ENCODE results near the gene GABRR3. TPM values are rescaled to one million over a fixed set of nuclear protein-coding genes. Genes with fewer than 3 reads are reported as not detected.

GABRR3 gene
- polyA plus RNA-seq, 3 donors from 2014 or later = not detected

DNA sequence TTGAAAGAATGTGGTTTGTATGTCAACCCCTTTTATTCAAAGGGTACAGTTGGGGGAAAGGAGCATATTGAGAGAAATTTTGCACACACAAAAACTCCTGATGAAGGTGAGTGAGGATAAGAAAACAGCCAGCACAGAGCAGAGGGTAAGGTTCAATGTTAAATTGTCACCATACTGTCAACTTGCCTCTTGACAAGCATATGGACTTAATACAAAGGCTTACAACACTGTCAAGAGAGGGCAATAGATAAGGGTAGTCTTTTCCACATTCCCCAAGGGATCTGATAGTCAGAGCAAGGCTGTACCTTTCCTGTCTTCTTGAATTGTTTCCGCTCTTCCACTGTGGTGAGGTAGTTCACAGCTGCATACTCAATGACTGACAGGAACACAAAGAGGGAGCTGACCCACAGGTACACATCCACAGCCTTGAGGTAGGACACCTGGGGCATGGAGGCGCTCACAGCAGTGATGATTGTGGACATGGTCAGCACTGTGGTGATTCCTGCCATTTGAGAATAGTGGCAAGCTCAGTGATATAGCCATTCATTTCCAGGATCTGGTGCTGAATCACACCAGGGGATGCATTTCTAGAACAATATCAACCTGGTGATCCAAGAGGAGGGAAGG lies 42.5 kb downstream of the GABRR3 start:
- DNase-seq = no peak
- Mint-ChIP-seq H3K36me3 (no peaks in the 10 kb centered on the region), H3K9me3 (no peaks in the 10 kb centered on the region), H3K27me3 (ENCODE audit: low read depth in 3 of 3) (peaks cover 2 to 5% (median 2%) of the 10 kb centered on the region in 3 donors), H3K4me1 (peaks cover 3 to 13% of the 10 kb centered on the region in 2 donors), H3K27ac (no peak overlapping the region), H3K4me3 (no peak overlapping the region)

- Mint-ChIP-seq H3K4me1 (peaks cover 3 to 13% of the 10 kb centered on the region in 2 donors), H3K27ac (no peak overlapping the region), H3K27me3 (ENCODE audit: low read depth in 3 of 3) (peaks cover 2 to 5% (median 2%) of the 10 kb centered on the region in 3 donors), H3K9me3 (no peaks in the 10 kb centered on the region), H3K4me3 (no peak overlapping the region), H3K36me3 (no peaks in the 10 kb centered on the region)
- DNase-seq = no peak
Observed at GRCh38 chr3:97991293-97991682, 43.8 kb downstream of the GABRR3 start.

- peaks cover 2 to 5% (median 4%) of the 10 kb centered on the region in 3 donors for H3K27me3 Mint-ChIP-seq (ENCODE audit: low read depth in 3 of 3)
- peaks cover 3 to 13% of the 10 kb centered on the region in 2 donors for H3K4me1 Mint-ChIP-seq
- DNase-seq = no peak
- H3K36me3 Mint-ChIP-seq = no peaks in the 10 kb centered on the region
- peak overlapping the region in 1 of 5 donors; percentile 13 for H3K4me3 Mint-ChIP-seq
- no peaks in the 10 kb centered on the region for H3K9me3 Mint-ChIP-seq
- no peak overlapping the region for H3K27ac Mint-ChIP-seq
Observed at GRCh38 chr3:97990624-97991292, 44.4 kb downstream of the GABRR3 start.

DNA sequence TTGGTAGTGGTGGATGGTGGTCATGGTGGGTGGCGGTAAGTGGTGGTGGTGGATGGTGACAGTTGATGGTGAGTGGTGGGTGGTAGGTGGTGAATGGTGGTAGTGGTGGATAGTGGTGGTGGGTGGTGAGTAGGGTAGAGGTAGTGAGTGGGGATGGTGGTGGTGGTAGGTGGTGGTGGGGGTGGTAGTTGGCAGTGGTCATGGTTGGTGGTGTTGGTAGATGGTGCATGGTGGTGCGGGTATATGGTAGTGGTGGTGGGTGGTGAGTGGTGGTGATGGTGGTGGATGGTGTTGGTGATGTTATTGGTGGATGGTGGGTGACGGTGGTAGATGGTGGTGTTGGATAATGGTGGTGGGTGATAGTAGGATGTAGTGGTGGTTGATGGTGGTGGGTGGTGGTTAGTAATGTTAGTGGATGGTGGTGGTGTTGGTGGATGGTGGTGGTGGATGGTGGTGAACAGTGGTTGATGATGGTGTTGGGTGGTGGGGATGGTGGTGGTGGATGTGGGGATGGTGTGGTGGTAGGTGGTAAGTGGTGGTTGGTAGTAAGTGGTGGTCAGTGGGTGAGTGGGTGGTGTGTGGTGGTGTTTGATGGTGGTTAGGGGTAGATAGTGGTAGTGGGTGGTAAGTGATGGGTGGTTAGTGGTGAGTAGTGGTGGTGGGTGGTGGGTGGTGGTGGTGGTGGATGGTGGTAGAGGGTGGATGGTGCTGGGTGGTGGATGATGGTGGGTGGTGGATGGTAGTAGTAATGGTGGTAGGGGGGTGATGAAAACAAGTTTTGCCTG lies 46.1 kb downstream of the GABRR3 start:
- Mint-ChIP-seq H3K27me3 (ENCODE audit: low read depth in 3 of 3) (peaks cover 2 to 5% (median 5%) of the 10 kb centered on the region in 3 donors), H3K4me3 (no peak overlapping the region), H3K9me3 (no peaks in the 10 kb centered on the region), H3K4me1 (peaks cover 3 to 13% of the 10 kb centered on the region in 2 donors), H3K27ac (peak overlapping the region in 1 of 6 donors; percentile 32), H3K36me3 (no peaks in the 10 kb centered on the region)
- DNase-seq = no peak

DNA sequence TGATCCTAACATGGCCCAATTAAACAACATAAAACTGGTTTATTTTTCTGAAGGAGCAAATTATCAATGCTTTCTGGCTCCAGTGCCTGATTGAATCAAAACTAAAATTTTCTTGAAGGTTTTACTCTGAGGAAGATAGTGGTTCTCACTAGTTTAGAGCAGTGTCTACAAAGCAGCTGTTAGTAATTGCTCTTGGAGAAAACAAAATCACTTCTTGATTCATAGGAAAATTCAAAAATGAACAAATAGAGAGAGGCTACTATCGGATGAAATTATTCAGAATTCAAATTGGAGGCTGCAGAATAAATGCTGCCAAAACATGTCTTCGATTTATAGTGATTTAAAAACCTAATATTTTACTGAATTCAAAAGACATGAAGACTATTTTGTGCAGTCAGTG lies 47.8 kb downstream of the GABRR3 start:
- DNase-seq = no peak
- H3K27ac Mint-ChIP-seq = no peak overlapping the region
- no peak overlapping the region for H3K4me3 Mint-ChIP-seq
- no peaks in the 10 kb centered on the region for H3K36me3 Mint-ChIP-seq
- H3K27me3 Mint-ChIP-seq (ENCODE audit: low read depth in 3 of 3) = peaks cover 2 to 5% (median 2%) of the 10 kb centered on the region in 3 donors
- H3K9me3 Mint-ChIP-seq = no peaks in the 10 kb centered on the region
- H3K4me1 Mint-ChIP-seq = peaks cover 3 to 13% of the 10 kb centered on the region in 2 donors

DNA sequence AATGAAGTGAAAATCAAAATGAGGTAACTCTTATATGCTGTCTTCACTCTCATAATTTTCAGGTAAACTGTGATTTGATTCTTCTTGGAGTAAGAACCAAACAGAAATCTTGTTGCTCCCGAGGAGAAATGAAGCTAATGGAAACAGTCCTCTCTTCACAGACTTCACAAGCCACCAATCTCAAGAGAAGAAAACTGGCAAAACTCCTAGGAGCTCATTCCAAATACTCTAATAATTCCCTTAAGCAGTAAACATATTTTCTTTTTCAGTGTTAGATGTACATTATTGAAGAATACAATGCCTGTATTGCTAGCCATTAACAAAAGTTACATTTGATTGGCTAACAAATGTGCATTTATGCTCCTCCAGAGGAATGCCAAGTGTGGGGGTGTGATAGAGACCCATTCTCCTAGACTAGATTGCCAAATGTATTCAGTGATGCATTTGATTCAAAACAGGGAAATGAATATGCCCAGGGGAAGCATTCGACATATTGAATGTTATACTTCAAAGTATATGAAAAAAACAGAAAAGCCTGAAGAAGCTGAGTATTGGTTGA lies 51.1 kb downstream of the GABRR3 start:
- Mint-ChIP-seq H3K27ac (no peak overlapping the region), H3K36me3 (no peaks in the 10 kb centered on the region), H3K9me3 (no peaks in the 10 kb centered on the region), H3K4me1 (no peaks in the 10 kb centered on the region), H3K4me3 (no peak overlapping the region), H3K27me3 (ENCODE audit: low read depth in 3 of 3) (peaks cover 2 to 9% (median 2%) of the 10 kb centered on the region in 3 donors)
- no peak for DNase-seq

GRCh38 chr3:97981886-97982285 lies 53.2 kb downstream of the GABRR3 start:
- Mint-ChIP-seq H3K27ac (no peak overlapping the region), H3K4me1 (no peaks in the 10 kb centered on the region)
- no peak for DNase-seq

DNA sequence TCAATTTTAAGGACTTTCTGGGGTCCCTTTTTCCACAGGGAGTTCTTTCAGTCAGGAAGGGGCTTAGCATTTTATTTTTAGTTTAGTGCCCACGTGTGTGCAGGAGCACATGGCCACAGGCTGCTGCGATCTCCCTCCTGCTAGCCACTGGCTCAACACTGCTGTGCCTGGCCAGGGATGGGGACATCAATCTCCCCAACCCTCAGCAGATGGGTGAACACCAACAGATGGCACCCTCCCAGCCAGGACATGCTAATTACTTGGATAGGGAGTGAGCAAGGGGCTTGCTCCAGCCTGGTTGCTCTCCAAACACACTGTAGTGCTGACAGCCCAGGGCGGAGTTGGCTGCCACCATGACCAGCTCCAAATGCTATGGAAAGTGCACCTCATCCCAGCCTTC lies 55.5 kb downstream of the GABRR3 start:
- Mint-ChIP-seq H3K9me3 (no peaks in the 10 kb centered on the region), H3K27me3 (ENCODE audit: low read depth in 3 of 3) (peaks cover 0 to 4% (median 0%) of the 10 kb centered on the region in 3 donors), H3K27ac (no peak overlapping the region), H3K4me3 (no peak overlapping the region), H3K36me3 (no peaks in the 10 kb centered on the region), H3K4me1 (peaks cover 0 to 7% of the 10 kb centered on the region in 2 donors)
- DNase-seq = no peak

More at GRCh38 chr3:97981886-97982285, 53.2 kb downstream of the GABRR3 start:
- Mint-ChIP-seq H3K27me3 (ENCODE audit: low read depth in 3 of 3) (peaks cover 0 to 6% (median 0%) of the 10 kb centered on the region in 3 donors), H3K4me3 (no peak overlapping the region), H3K9me3 (no peaks in the 10 kb centered on the region), H3K36me3 (no peaks in the 10 kb centered on the region)

- H3K4me3 Mint-ChIP-seq = no peak overlapping the region
- H3K9me3 Mint-ChIP-seq = no peaks in the 10 kb centered on the region
- H3K27me3 Mint-ChIP-seq (ENCODE audit: low read depth in 3 of 3) = peaks cover 3 to 12% (median 3%) of the 10 kb centered on the region in 3 donors
- no peak for DNase-seq
- no peaks in the 10 kb centered on the region for H3K36me3 Mint-ChIP-seq
- H3K4me1 Mint-ChIP-seq = peaks cover 21 to 31% of the 10 kb centered on the region in 2 donors
- H3K27ac Mint-ChIP-seq = no peak overlapping the region
Observed at GRCh38 chr3:97975466-97975865, 59.6 kb downstream of the GABRR3 start.

DNA sequence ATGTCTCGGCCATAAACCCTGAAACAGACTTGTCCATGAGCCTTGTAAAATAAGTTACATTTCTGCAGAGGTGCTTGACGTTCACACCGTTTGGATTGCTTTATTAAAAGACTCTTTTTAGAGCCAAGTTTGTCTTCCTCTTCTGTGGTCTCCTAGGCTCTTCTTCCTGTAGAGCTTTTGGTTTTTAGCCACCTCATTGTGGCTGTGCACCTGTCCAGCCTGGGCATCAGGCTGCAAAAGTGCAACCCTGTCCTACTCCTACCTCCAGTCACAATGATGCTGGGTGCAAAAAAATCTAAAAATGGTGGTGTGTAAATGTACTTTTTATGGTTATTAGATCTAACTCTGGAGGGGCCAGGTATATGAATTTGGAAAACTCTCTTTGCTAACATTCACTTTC lies 60.1 kb downstream of the GABRR3 start:
- no peaks in the 10 kb centered on the region for H3K36me3 Mint-ChIP-seq
- no peak overlapping the region for H3K4me3 Mint-ChIP-seq
- H3K4me1 Mint-ChIP-seq = peaks cover 21 to 35% of the 10 kb centered on the region in 2 donors
- DNase-seq = no peak
- peaks cover 3 to 11% (median 3%) of the 10 kb centered on the region in 3 donors for H3K27me3 Mint-ChIP-seq (ENCODE audit: low read depth in 3 of 3)
- no peak overlapping the region for H3K27ac Mint-ChIP-seq
- no peaks in the 10 kb centered on the region for H3K9me3 Mint-ChIP-seq

DNA sequence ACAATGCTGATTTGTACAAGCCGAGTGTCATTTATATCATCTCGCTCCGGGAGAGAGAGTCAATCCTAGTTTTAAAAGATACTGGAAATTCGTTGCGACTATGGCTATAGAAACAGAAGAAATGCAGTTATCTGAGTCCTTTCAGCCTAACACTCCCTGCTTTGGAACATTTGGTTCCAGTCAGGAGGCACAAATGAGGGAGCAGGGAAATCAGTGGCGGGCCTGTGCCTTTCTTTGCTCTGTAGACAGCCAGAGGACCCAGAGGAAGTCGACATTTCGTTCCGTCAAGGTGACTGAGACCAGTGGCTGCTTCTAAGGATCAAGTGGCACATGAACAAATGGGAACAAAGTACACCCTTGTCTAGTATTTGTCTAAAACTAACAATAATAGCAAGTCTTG lies 62.1 kb downstream of the GABRR3 start:
- Mint-ChIP-seq H3K4me3 (peak overlapping the region; percentile 59 to 80 (median 76)), H3K9me3 (no peaks in the 10 kb centered on the region), H3K27me3 (ENCODE audit: low read depth in 3 of 3) (peaks cover 3 to 9% (median 3%) of the 10 kb centered on the region in 3 donors), H3K36me3 (no peaks in the 10 kb centered on the region), H3K27ac (peak overlapping the region in 4 of 6 donors; percentile 19 to 67 (median 30)), H3K4me1 (peaks cover 21 to 48% of the 10 kb centered on the region in 2 donors)
- DNase-seq = no peak

GRCh38 chr3:97971679-97972567 lies 63.2 kb downstream of the GABRR3 start, which contains the start of gene RIOX2:
RIOX2 (minus strand) TSS chr3:97972431; CDS start chr3:97967593, 4,838 bp downstream.
- H3K4me1 Mint-ChIP-seq = peaks cover 21 to 48% of the 10 kb centered on the region in 2 donors
- peak; percentile 56 to 68 (median 67) for DNase-seq
- no peaks in the 10 kb centered on the region for H3K9me3 Mint-ChIP-seq
- peaks cover 3 to 9% (median 3%) of the 10 kb centered on the region in 3 donors for H3K27me3 Mint-ChIP-seq (ENCODE audit: low read depth in 3 of 3)
- peak within 1 kb of the TSS; percentile 85 to 95 (median 92) for H3K4me3 Mint-ChIP-seq
- peaks cover 2 to 3% (median 3%) of the 10 kb centered on the region in 3 donors for H3K36me3 Mint-ChIP-seq
- H3K27ac Mint-ChIP-seq = peak within 1 kb of the TSS; percentile 47 to 93 (median 82)
